Activated CD8-positive, alpha-beta T cell treated with anti-CD3 and anti-CD28 coated beads, Interleukin-2, amount 10 ng/mL, durations not matched to agents 7 days and 5 days (primary cell): ENCODE data around the gene TRIM45. TPM values are rescaled to one million over a fixed set of nuclear protein-coding genes. Genes with fewer than 3 reads are reported as not detected.
"Not testable (repeated sequence)": the region's sequence is repeated elsewhere in the genome, so short reads cannot be mapped to it uniquely, and the experiment has no call there.

Experiments
- ATAC-seq: fragments of 150-1000 bp; cut with Tn5 transposase; one replicate; pipeline ENCODE4 v1.10.0; 2021; ENCODE audit warnings: moderate library complexity
- CTCF ChIA-PET: fragments of 350-600 bp; sonication (Branson Sonifier 250); formaldehyde crosslinking; loops from one replicate; lab custom pipeline; 2021; ENCODE audit warnings: antibody characterized with exemption; lab: Charles Lee
- POLR2A ChIA-PET: fragments of 350-600 bp; sonication (Branson Sonifier 250); formaldehyde crosslinking; loops from one replicate; lab custom pipeline; 2021; ENCODE audit warnings: antibody characterized with exemption; lab: Charles Lee
- DNase-seq: peaks from one replicate; pipeline ENCODE4 v3.0.0-alpha.2; 2020
- H3K27ac Mint-ChIP-seq: one replicate; pipeline ENCODE4 v1.8.0; 2021; ENCODE audit warnings: mild to moderate bottlenecking, mixed read lengths
- H3K27me3 Mint-ChIP-seq: one replicate; pipeline ENCODE4 v1.8.0; 2021; ENCODE audit warnings: low read depth, mixed read lengths
- H3K36me3 Mint-ChIP-seq: one replicate; pipeline ENCODE4 v1.8.0; 2021; ENCODE audit warnings: low read depth, mixed read lengths
- H3K4me1 Mint-ChIP-seq: one replicate; pipeline ENCODE4 v1.8.0; 2021; ENCODE audit warnings: low read depth, mixed read lengths
- H3K4me3 Mint-ChIP-seq: one replicate; pipeline ENCODE4 v1.8.0; 2021; ENCODE audit warnings: mild to moderate bottlenecking, mixed read lengths
- H3K9me3 Mint-ChIP-seq: one replicate; pipeline ENCODE4 v1.8.0; 2022; ENCODE audit warnings: mixed read lengths; ENCODE audit not compliant: insufficient read depth
- total RNA-seq, 2 experiments: library from RNA; stranded (reverse); gene quantifications; one replicate each; pipeline ENCODE4 v1.2.3, GENCODE V29; 2021

The TRIM45 gene, protein sequence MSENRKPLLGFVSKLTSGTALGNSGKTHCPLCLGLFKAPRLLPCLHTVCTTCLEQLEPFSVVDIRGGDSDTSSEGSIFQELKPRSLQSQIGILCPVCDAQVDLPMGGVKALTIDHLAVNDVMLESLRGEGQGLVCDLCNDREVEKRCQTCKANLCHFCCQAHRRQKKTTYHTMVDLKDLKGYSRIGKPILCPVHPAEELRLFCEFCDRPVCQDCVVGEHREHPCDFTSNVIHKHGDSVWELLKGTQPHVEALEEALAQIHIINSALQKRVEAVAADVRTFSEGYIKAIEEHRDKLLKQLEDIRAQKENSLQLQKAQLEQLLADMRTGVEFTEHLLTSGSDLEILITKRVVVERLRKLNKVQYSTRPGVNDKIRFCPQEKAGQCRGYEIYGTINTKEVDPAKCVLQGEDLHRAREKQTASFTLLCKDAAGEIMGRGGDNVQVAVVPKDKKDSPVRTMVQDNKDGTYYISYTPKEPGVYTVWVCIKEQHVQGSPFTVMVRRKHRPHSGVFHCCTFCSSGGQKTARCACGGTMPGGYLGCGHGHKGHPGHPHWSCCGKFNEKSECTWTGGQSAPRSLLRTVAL
- total RNA-seq = under 1 TPM; 0.44 to 0.87 TPM

- DNase-seq (peak; percentile 84), ATAC-seq (peak; percentile 87)
- H3K36me3 Mint-ChIP-seq = no peaks in the 10 kb centered on the region
- peak within 1 kb of the TSS; percentile 22 for H3K27ac Mint-ChIP-seq
- H3K4me3 Mint-ChIP-seq = peak within 1 kb of the TSS; percentile 75
- peaks cover 16% of the 10 kb centered on the region for H3K27me3 Mint-ChIP-seq
- peaks cover 6% of the 10 kb centered on the region for H3K4me1 Mint-ChIP-seq
- no peaks in the 10 kb centered on the region for H3K9me3 Mint-ChIP-seq
- ChIA-PET CTCF (interaction anchor here (0.8 to 2.8 kb wide), 7 partner anchors 29 to 807 kb away, joined by 3 to 12 read pairs (median 5); partner anchors contain the start of gene TTF2), POLR2A (no interaction called here)
Measured at GRCh38 chr1:117121589-117122329, at the start of gene TRIM45. Gene TRIM45 (minus strand): TSS chr1:117121749. CDS start chr1:117121201, 548 bp downstream.

DNA sequence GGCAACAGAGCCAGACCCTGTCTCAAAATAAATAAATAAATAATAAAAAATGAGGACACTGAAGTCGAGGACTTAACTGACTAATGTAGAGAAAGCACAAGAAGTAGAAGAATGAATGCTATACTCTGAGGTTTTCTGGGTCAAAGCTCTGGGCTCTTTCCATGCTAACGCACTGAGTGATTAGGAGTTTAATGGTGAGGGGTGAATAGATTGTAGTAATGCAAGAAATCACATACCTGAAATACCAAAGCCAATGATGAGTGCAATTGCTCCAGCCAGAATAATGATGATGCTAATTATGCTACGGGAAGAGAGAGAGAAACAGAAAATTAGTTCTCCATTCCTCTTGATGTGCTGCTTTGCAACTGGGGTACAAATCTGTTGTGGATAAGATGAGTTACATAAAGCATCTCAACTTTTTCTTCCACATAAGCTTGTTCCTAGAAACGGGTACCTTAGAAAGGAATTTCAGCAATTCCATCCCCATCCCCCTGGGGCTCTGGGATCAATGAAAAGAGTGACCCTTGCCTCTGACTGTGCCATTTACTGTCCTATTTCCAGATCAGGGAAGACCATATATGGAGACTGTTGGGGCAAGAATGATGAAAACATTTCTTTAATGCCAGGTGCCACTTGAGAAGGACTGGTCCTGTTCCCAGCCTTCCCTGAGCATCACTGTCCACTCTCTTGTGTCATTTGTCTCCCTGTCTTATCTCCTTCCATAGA lies 48.5 kb upstream of the TRIM45 start:
- Mint-ChIP-seq H3K4me3 (no peak overlapping the region), H3K27ac (no peak overlapping the region), H3K27me3 (peaks cover 6% of the 10 kb centered on the region), H3K36me3 (no peaks in the 10 kb centered on the region), H3K4me1 (no peaks in the 10 kb centered on the region), H3K9me3 (no peaks in the 10 kb centered on the region)
- ATAC-seq (no peak), DNase-seq (no peak)
- CTCF ChIA-PET = interaction anchor here (0.6 kb wide), 1 partner anchor 343 kb away, joined by 3 read pairs; no protein-coding TSS in a partner anchor
- POLR2A ChIA-PET = no interaction called here

GRCh38 chr1:117167402-117167801 lies 45.9 kb upstream of the TRIM45 start:
- Mint-ChIP-seq H3K4me1 (no peaks in the 10 kb centered on the region), H3K4me3 (no peak overlapping the region), H3K27ac (no peak overlapping the region), H3K9me3 (no peaks in the 10 kb centered on the region), H3K27me3 (peaks cover 10% of the 10 kb centered on the region), H3K36me3 (no peaks in the 10 kb centered on the region)
- ChIA-PET CTCF (no interaction called here), POLR2A (no interaction called here)
- no peak for DNase-seq
- no peak for ATAC-seq

DNA sequence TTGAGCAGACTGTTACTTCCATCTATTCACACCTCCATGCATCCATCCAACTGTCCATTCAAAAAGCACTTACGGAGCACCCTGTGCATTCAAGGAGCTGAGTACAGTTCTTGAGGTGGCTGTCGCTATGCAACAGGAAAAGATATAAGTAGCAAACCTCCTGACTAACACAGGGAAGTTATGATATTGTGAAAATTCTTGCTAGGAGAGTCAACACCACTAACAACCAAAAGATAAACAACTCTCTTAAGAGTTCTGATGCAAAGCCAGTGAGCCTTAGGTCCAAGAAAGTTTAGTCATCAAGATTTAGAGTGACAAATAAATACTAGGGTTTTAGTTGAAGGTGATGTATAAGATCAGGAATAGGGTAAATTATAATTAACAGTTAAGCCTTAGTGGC lies 44.5 kb upstream of the TRIM45 start:
- ATAC-seq = no peak
- no peak for DNase-seq
- H3K27me3 Mint-ChIP-seq = peaks cover 15% of the 10 kb centered on the region
- ChIA-PET CTCF (no interaction called here), POLR2A (no interaction called here)
- no peaks in the 10 kb centered on the region for H3K4me1 Mint-ChIP-seq
- no peaks in the 10 kb centered on the region for H3K36me3 Mint-ChIP-seq
- H3K27ac Mint-ChIP-seq = no peak overlapping the region
- no peak overlapping the region for H3K4me3 Mint-ChIP-seq
- no peaks in the 10 kb centered on the region for H3K9me3 Mint-ChIP-seq

DNA sequence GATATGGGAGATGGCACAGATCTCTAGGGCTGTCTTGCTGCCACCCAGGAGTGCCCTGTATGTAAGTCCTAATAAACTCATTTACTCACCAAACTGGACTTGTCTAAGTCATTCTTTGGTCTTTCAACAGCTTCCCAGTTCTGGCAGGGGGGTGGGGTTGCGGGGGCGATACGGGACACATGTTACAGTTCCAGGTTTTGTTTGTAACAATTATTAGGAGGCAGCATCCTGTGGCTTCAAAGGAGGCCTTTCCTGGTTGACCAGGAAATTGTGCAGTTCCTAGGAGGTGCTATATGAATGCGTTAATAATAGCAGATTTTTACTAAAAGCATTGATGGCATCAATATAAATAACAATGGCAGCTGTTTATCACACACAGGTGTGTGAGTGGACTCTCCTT lies 42.7 kb upstream of the TRIM45 start:
- POLR2A ChIA-PET = no interaction called here
- no peaks in the 10 kb centered on the region for H3K36me3 Mint-ChIP-seq
- H3K27me3 Mint-ChIP-seq = peaks cover 16% of the 10 kb centered on the region
- DNase-seq (no peak), ATAC-seq (no peak)
- no peak overlapping the region for H3K27ac Mint-ChIP-seq
- CTCF ChIA-PET = no interaction called here
- no peak overlapping the region for H3K4me3 Mint-ChIP-seq
- no peaks in the 10 kb centered on the region for H3K4me1 Mint-ChIP-seq
- H3K9me3 Mint-ChIP-seq = no peaks in the 10 kb centered on the region

GRCh38 chr1:117162816-117163215 lies 41.3 kb upstream of the TRIM45 start:
- ChIA-PET CTCF (no interaction called here), POLR2A (no interaction called here)
- Mint-ChIP-seq H3K27ac (no peak overlapping the region), H3K27me3 (peaks cover 19% of the 10 kb centered on the region), H3K4me3 (no peak overlapping the region), H3K36me3 (no peaks in the 10 kb centered on the region), H3K4me1 (no peaks in the 10 kb centered on the region), H3K9me3 (no peaks in the 10 kb centered on the region)
- DNase-seq = no peak
- ATAC-seq = no peak

DNA sequence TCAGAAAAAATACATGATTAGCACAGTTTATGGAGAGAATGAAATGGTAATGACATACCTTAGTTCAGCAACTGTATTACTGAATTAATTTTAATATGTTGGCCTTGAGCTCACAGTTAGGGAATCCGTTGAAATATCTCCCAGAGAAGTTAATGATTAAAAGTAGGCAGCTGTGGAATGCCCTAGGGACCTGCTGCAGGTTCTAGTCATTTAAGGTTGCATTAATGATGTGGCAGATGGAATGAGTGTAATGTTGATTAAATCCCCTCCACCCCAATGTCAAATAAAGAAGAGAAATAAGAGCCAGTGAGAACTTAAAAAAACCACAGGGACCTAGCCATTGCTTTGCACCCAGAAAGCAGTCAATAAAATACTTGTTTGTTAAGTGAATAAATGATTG lies 40.3 kb upstream of the TRIM45 start:
- ATAC-seq = no peak
- POLR2A ChIA-PET = no interaction called here
- no peak for DNase-seq
- Mint-ChIP-seq H3K36me3 (no peaks in the 10 kb centered on the region), H3K4me3 (no peak overlapping the region), H3K4me1 (no peaks in the 10 kb centered on the region), H3K27ac (no peak overlapping the region), H3K9me3 (no peaks in the 10 kb centered on the region), H3K27me3 (peaks cover 20% of the 10 kb centered on the region)
- CTCF ChIA-PET = no interaction called here

- H3K36me3 Mint-ChIP-seq, H3K9me3 Mint-ChIP-seq, H3K27me3 Mint-ChIP-seq, ATAC-seq, POLR2A ChIA-PET, H3K4me3 Mint-ChIP-seq, H3K4me1 Mint-ChIP-seq, DNase-seq, H3K27ac Mint-ChIP-seq, CTCF ChIA-PET: not testable (repeated sequence)
Measured at GRCh38 chr1:117151305-117151704, 29.8 kb upstream of the TRIM45 start.

DNA sequence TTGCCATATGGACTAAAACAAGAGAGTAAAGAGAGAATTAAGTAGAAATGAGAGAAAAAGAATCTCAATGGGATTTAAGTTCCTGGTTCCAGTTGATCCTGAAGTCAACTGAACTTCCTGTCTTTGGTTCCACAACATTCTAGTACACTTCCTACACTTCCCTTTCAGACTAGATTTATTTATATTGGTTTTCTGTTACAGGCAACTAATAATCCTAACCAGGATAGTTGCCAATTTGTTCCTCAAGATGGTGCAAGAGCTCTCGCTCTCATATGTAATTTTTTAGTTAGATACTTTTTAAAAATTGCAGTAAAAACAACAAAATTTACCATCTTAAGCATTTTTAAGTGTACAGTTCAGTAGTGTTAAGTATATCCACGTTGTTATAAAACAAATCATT lies 28.8 kb upstream of the TRIM45 start:
- no peaks in the 10 kb centered on the region for H3K36me3 Mint-ChIP-seq
- ChIA-PET CTCF (no interaction called here), POLR2A (no interaction called here)
- H3K9me3 Mint-ChIP-seq = peaks cover 6% of the 10 kb centered on the region
- H3K4me1 Mint-ChIP-seq = no peaks in the 10 kb centered on the region
- DNase-seq = no peak
- no peak overlapping the region for H3K4me3 Mint-ChIP-seq
- H3K27ac Mint-ChIP-seq = no peak overlapping the region
- no peak for ATAC-seq
- peaks cover 10% of the 10 kb centered on the region for H3K27me3 Mint-ChIP-seq

GRCh38 chr1:117147856-117148588 lies 26.5 kb upstream of the TRIM45 start:
- H3K4me1 Mint-ChIP-seq = no peaks in the 10 kb centered on the region
- no peak overlapping the region for H3K4me3 Mint-ChIP-seq
- ATAC-seq (no peak), DNase-seq (no peak)
- ChIA-PET CTCF (no interaction called here), POLR2A (no interaction called here)
- H3K27me3 Mint-ChIP-seq = peaks cover 10% of the 10 kb centered on the region
- no peak overlapping the region for H3K27ac Mint-ChIP-seq
- H3K9me3 Mint-ChIP-seq = peaks cover 6% of the 10 kb centered on the region
- no peaks in the 10 kb centered on the region for H3K36me3 Mint-ChIP-seq

- DNase-seq (no peak), ATAC-seq (no peak)
- Mint-ChIP-seq H3K27me3 (peaks cover 10% of the 10 kb centered on the region), H3K4me1 (no peaks in the 10 kb centered on the region), H3K9me3 (peaks cover 6% of the 10 kb centered on the region), H3K27ac (no peak overlapping the region), H3K4me3 (no peak overlapping the region), H3K36me3 (no peaks in the 10 kb centered on the region)
- ChIA-PET POLR2A (interaction anchor here (1.2 kb wide), 1 partner anchor 27 kb away, joined by 3 read pairs; no protein-coding TSS in a partner anchor), CTCF (no interaction called here)
Measured at GRCh38 chr1:117147341-117147831, 25.8 kb upstream of the TRIM45 start.
